Muscle layer of colon (tissue), 2 donors: ENCODE measurements around the gene FAM161A.
"Not testable (repeated sequence)": the region's sequence is repeated elsewhere in the genome, so short reads cannot be mapped to it uniquely, and the experiment has no call there.

Experiments
- H3K27ac ChIP-seq: one replicate; pipeline ENCODE4 v1.7.0; 2013; ENCODE audit warnings: low read depth, mild to moderate bottlenecking, low read length, moderate library complexity
- H3K27me3 ChIP-seq, 2 donors: one replicate each; pipeline ENCODE4 v1.7.0; 2013; ENCODE audit warnings: low read length in 2 of 2, mild to moderate bottlenecking in 2 of 2; ENCODE audit not compliant: insufficient read depth in 2 of 2, control insufficient read depth in 1 of 2
- H3K36me3 ChIP-seq: one replicate; pipeline ENCODE4 v1.7.0; 2013; ENCODE audit warnings: mild to moderate bottlenecking, low read length; ENCODE audit not compliant: insufficient read depth
- H3K4me1 ChIP-seq: one replicate; pipeline ENCODE4 v1.7.0; 2013; ENCODE audit warnings: mild to moderate bottlenecking, low read length; ENCODE audit not compliant: insufficient read depth
- H3K4me3 ChIP-seq, 2 donors: one replicate each; pipeline ENCODE4 v1.7.0; 2013; ENCODE audit warnings: low read length in 2 of 2, low read depth in 1 of 2, mild to moderate bottlenecking in 1 of 2, moderate library complexity in 1 of 2
- H3K9ac ChIP-seq: one replicate; pipeline ENCODE4 v1.7.0; 2013; ENCODE audit warnings: low read length
- H3K9me3 ChIP-seq: one replicate; pipeline ENCODE4 v1.7.0; 2013; ENCODE audit warnings: mild to moderate bottlenecking, low read length
- donor health status: abdominal sarcoma.
- donor health status: Adenocarcinoma of cecum.

The FAM161A gene

DNA sequence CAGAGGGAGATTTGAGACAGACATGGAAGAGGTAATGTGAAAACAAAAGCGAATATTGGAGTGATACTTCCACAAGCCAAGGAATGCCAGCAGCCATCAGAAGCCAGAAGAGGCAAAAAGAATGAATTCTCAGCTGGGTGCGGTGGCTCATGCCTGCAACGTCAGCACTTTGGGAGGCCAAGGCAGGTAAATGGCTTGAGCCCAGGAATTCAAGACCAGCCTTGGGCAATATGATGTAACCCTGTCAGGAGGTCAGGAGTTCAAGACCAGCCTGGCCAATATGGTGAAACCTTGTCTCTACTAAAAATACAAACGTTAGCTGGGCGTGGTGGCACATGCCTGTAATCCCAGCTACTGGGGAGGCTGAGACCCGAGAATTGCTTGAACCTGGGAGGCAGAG lies 54.8 kb downstream of the FAM161A start:
- no peaks in the 10 kb centered on the region for H3K27me3 ChIP-seq
- no peak overlapping the region for H3K9ac ChIP-seq
- no peaks in the 10 kb centered on the region for H3K9me3 ChIP-seq
- no peaks in the 10 kb centered on the region for H3K4me1 ChIP-seq
- no peak overlapping the region for H3K27ac ChIP-seq
- no peaks in the 10 kb centered on the region for H3K36me3 ChIP-seq
- no peak overlapping the region for H3K4me3 ChIP-seq

DNA sequence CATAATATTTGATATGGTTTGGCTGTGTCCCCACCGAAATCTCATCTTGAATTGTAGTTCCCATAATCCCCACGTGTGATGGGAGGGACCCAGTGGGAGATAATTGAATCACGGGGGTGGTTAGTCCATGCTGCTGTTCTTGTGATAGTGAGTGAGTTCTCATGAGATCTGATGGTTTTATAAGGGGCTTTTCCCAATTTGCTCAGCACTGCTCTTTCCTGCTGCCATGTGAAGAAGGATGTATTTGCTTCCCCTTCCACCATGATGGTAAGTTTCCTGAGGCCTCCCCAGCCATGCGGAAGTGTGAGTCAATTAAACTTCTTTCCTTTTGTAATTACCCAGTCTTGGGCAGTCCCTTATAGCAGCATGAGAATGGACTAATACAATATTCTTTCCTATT lies 56.4 kb downstream of the FAM161A start:
- H3K4me1 ChIP-seq: not testable (repeated sequence)

DNA sequence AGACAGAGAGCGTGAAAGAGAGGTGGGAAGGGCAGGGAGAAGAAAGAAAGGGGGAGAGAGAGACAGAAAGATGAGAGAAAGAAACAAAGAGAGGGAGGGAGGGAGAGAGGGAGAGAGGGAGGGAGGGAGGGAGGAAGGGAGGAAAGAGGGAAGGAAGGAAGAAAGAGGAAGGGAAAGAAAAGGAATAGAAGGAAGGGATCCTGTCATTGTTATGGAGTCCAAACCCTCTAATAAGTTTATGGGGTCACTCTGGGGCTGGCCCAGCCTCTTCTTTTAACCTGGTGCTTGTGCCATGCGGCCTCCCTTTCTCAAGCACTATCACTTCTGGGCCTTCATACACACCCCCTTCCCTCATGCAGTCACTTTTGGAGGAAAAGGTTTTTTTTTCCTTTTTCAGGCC lies 58.5 kb downstream of the FAM161A start:
- Histone ChIP-seq H3K27me3 (no peaks in the 10 kb centered on the region), H3K27ac (no peak overlapping the region)

More for the DNA sequence above, 56.4 kb downstream of the FAM161A start:
- not testable (repeated sequence) for H3K36me3 ChIP-seq, H3K9ac ChIP-seq, H3K27ac ChIP-seq, H3K9me3 ChIP-seq, H3K4me3 ChIP-seq, H3K27me3 ChIP-seq

DNA sequence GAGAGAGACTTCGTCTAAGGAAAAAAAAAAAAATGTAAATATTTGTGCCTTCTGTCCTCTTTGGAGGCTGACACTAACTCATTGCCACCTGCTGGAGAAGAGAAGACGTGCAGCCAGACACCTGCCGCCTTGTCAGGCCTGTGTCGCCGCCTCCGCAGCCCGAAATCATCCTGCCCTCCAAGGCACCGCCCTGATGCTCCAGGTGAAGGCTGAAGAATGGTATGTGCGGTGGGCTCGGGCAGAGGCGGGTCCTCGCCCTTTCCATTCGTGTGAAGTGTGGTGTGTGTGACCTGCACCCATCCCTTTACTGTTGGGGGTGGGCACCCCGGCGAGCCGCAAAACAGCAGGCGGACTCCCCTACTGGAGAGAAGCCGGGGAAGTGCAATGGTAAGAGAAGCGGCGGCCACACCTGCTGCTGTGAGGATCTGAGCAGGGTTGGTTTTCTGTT lies 60.4 kb downstream of the FAM161A start:
- Histone ChIP-seq H3K9me3 (no peaks in the 10 kb centered on the region), H3K27ac (no peak overlapping the region), H3K9ac (no peak overlapping the region), H3K4me3 (no peak overlapping the region), H3K27me3 (no peaks in the 10 kb centered on the region), H3K36me3 (no peaks in the 10 kb centered on the region), H3K4me1 (no peaks in the 10 kb centered on the region)

More for the DNA sequence above, 58.5 kb downstream of the FAM161A start:
- Histone ChIP-seq H3K36me3 (no peaks in the 10 kb centered on the region), H3K4me3 (no peak overlapping the region), H3K9me3 (no peaks in the 10 kb centered on the region), H3K9ac (no peak overlapping the region), H3K4me1 (no peaks in the 10 kb centered on the region)

DNA sequence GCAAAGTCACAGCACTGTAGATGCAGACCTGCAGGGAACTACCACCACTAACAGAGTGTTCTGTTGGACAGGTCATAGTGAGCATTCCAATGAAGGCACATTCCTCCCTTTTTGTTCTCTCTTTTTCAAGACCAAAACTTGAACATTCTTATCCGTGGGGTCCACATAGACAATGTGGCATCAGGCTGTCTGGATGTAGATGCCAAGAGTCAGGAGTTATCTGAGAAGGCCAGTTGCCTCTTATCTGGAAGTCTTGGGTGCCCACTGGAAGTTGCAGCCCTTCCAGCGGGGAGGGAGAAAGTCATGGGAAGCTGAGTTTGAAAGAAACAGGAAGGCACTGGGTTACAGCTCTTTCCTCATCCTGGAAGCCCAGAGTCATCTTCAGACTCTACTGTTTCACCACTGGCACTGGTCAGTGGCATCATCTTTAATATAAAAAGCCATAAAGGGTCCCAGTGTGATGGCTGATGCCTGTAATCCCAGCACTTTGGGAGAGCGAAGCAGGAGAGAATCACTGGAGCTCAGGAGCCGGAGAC lies 61.4 kb downstream of the FAM161A start:
- no peaks in the 10 kb centered on the region for H3K36me3 ChIP-seq
- H3K9me3 ChIP-seq: no peaks in the 10 kb centered on the region
- H3K4me1 ChIP-seq: no peaks in the 10 kb centered on the region
- no peak overlapping the region for H3K9ac ChIP-seq
- no peaks in the 10 kb centered on the region for H3K27me3 ChIP-seq
- H3K27ac ChIP-seq: no peak overlapping the region
- H3K4me3 ChIP-seq: no peak overlapping the region

DNA sequence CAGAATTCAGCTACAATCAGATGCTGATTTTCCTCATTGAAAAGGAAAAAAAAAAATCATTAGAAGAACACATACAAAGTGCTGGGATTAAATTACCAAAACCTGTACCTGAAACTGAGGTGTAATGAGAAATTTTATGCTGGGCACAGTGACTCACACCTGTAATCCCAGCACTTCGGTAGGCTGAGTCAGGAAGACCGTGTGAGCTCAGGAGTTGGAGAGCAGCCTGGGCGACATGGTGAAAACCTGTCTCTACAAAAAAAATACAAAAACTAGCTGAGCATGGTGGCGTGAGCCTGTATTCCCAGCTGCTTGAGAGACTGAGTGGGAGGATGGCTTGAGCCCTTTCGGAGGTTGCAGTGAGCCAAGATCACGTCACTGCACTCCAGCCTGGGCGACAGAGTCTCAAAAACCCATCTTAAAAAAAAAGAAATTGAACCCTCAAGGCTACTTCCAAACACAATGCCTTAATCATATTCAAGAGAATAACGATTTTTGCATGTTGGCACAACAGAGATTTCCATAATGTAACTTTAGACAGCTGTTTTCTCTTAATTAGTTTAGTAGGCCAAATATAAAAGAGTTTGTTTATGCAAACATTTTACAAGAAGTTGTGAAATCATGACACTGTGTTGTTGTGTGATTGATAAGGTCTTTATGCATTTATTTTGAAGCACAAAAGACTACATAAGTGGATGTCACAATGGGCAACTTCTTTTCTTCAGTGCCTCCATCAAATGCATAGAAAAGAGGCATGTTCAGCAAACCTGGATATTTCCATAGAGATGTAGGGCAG lies 63.9 kb downstream of the FAM161A start:
- H3K36me3 ChIP-seq: no peaks in the 10 kb centered on the region
- no peak overlapping the region for H3K4me3 ChIP-seq
- no peaks in the 10 kb centered on the region for H3K27me3 ChIP-seq
- H3K4me1 ChIP-seq: no peaks in the 10 kb centered on the region
- no peak overlapping the region for H3K27ac ChIP-seq
- no peaks in the 10 kb centered on the region for H3K9me3 ChIP-seq
- no peak overlapping the region for H3K9ac ChIP-seq

DNA sequence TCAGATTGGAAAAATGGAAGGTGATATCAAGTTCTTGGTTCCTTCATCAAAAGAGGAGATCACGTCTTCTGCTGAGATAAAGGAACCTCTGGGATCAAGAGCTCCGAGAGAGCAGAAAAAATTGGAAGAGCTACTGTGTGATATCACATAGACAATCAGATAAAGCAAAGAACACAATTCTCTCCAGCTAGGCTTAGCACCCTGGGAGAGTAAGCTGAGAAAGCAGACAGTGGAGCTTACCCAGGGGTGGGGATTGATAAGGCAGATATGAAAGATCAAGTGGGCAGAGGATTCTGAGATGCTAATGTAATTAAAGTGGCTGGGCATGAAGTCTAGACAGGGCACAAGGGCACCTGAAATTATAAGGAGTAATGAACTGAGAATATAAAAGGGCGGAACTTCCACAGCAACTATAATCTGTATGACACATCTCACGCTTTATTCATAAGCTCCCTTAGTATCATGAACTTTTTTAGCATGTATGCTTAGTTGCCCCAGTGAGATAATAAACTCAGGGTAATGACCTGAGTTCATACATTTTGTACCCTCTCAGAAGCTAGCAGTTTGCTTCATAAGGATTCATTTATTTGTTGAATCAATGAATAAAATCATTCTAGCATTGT lies 65.8 kb downstream of the FAM161A start:
- no peak overlapping the region for H3K4me3 ChIP-seq
- H3K36me3 ChIP-seq: no peaks in the 10 kb centered on the region
- no peaks in the 10 kb centered on the region for H3K27me3 ChIP-seq
- H3K4me1 ChIP-seq: no peaks in the 10 kb centered on the region
- no peak overlapping the region for H3K9ac ChIP-seq
- H3K9me3 ChIP-seq: no peaks in the 10 kb centered on the region
- no peak overlapping the region for H3K27ac ChIP-seq

DNA sequence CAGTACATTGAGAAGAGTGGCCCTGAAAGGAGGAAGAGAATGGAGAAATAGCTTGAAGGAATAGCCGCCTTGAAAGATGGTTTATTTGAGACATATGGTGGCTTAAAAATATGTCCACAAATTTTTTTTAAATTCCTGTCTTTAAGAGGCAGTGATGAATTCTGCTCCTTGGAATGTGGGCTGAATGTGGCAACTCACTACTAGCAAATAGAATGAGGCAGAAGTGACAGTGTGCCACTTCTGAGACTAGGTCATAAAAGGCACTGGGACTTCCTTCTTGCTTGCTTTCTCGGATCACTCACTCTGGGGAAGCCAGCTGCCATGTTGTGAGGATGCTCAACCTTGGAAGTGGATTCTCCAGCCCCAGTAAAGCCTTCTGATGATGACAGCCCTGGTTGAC lies 67.0 kb downstream of the FAM161A start:
- Histone ChIP-seq H3K4me1 (no peaks in the 10 kb centered on the region), H3K9me3 (no peaks in the 10 kb centered on the region), H3K4me3 (no peak overlapping the region), H3K36me3 (no peaks in the 10 kb centered on the region), H3K9ac (no peak overlapping the region), H3K27me3 (no peaks in the 10 kb centered on the region), H3K27ac (no peak overlapping the region)

DNA sequence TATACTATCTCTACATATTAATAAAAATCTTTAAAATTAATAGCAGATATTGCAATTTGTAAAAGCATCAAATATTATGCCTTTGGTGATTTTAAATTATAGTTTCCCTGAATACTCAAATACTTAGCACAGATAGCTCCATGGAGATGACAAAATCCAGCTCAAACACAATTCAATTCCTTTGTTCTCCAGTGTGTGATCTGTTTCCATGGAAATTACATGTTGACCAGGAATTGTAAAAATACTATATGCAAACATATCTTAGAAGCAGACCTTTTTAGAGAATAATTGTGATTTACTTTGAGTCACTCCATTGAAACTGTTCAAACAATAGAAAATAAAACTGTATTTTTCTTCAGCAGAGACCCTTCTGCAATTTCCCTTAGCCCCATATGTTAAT lies 68.3 kb downstream of the FAM161A start:
- Histone ChIP-seq H3K27ac (no peak overlapping the region), H3K27me3 (no peaks in the 10 kb centered on the region), H3K9ac (no peak overlapping the region), H3K4me1 (no peaks in the 10 kb centered on the region), H3K36me3 (no peaks in the 10 kb centered on the region), H3K4me3 (no peak overlapping the region), H3K9me3 (no peaks in the 10 kb centered on the region)

DNA sequence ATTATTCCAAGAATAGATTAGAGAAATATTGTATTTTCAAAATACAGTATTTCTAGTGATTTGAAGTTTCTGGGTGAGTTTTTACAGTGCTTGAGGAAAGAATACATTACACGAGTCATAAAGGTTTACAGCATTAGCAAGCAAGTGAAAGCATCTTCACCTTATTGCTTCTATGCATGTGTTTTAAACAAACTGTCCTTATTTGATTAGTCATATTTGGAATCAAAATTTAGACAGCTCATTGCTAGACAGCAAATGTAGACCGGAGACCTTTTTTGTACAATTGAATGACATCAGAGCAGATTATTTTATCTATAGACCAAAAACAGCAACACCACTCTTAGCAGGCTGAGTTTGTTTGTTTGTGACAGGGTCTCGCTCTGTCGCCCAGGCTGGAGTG lies 69.2 kb downstream of the FAM161A start:
- no peak overlapping the region for H3K27ac ChIP-seq
- H3K27me3 ChIP-seq: no peaks in the 10 kb centered on the region
- no peak overlapping the region for H3K4me3 ChIP-seq
- no peaks in the 10 kb centered on the region for H3K9me3 ChIP-seq
- H3K9ac ChIP-seq: no peak overlapping the region
- no peaks in the 10 kb centered on the region for H3K36me3 ChIP-seq
- H3K4me1 ChIP-seq: no peaks in the 10 kb centered on the region

DNA sequence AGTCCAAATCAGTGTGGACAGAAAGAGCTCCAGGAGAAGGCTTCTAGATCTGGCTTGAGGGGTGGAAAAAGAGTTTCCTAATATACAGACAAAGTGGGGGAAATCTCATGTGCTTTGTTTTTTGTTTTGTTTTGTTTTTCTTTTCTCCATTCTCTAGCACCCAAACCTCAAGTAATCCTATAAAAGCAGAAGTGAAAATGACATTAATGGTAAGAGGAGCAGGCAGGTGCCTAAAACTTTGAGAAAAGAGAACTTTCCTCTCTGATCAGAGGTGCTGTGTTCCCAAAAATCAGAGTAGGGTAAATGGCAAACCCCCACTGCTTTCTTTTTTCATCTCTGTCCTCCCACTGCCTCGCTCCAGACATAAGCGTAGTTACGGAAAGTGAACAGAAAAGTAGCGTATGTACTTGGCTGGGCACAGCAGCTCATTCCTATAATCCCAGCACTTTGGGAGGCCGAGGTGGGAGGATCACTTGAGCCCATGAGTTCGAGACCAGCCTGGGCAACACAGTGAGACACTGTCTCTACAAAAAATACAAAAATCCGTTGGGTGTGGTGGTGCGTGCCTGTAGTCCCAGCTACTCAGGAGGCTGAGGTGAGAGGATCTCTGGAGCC lies 77.8 kb downstream of the FAM161A start:
- no peaks in the 10 kb centered on the region for H3K36me3 ChIP-seq
- H3K4me3 ChIP-seq: no peak overlapping the region
- H3K9ac ChIP-seq: no peak overlapping the region
- no peaks in the 10 kb centered on the region for H3K9me3 ChIP-seq
- H3K4me1 ChIP-seq: no peaks in the 10 kb centered on the region
- H3K27me3 ChIP-seq: no peaks in the 10 kb centered on the region
- no peak overlapping the region for H3K27ac ChIP-seq
